Pons (tissue), 1 donor: ENCODE results near the gene MAML1.
"Not testable (repeated sequence)": the region's sequence is repeated elsewhere in the genome, so short reads cannot be mapped to it uniquely, and the experiment has no call there.

ENCODE experiments used
- DNase-seq: peaks from one replicate; pipeline ENCODE4 v3.0.0-alpha.2; 2016; ENCODE audit warnings: low spot score

The MAML1 gene

GRCh38 chr5:179767496-179768100, 35.0 kb downstream of the MAML1 start:
- no peak for DNase-seq

GRCh38 chr5:179768326-179769085, 35.9 kb downstream of the MAML1 start:
- DNase-seq, result no peak

GRCh38 chr5:179769271-179769670, 36.6 kb downstream of the MAML1 start:
- no peak for DNase-seq

GRCh38 chr5:179769796-179770195, 37.2 kb downstream of the MAML1 start:
- DNase-seq, result no peak

GRCh38 chr5:179771311-179771895, 38.8 kb downstream of the MAML1 start:
- no peak for DNase-seq

GRCh38 chr5:179772351-179772750, 39.7 kb downstream of the MAML1 start:
- no peak for DNase-seq

- no peak for DNase-seq
Measured at GRCh38 chr5:179773686-179774040, 41.0 kb downstream of the MAML1 start.

- no peak for DNase-seq
Measured at GRCh38 chr5:179774442-179774841, 41.8 kb downstream of the MAML1 start.

GRCh38 chr5:179776411-179776938, 43.9 kb downstream of the MAML1 start:
- no peak for DNase-seq

GRCh38 chr5:179777456-179777855, 44.8 kb downstream of the MAML1 start:
- no peak for DNase-seq

GRCh38 chr5:179777909-179778308, 45.3 kb downstream of the MAML1 start:
- no peak for DNase-seq

- DNase-seq, result no peak
Measured at GRCh38 chr5:179778591-179778990, 46.0 kb downstream of the MAML1 start.

- no peak for DNase-seq
Measured at GRCh38 chr5:179779826-179780225, 47.2 kb downstream of the MAML1 start.

GRCh38 chr5:179780362-179780761, 47.7 kb downstream of the MAML1 start:
- no peak for DNase-seq

GRCh38 chr5:179781846-179782245, 49.2 kb downstream of the MAML1 start:
- no peak for DNase-seq

- DNase-seq, result no peak
Measured at GRCh38 chr5:179783128-179783527, 50.5 kb downstream of the MAML1 start.

- DNase-seq, result no peak
Measured at GRCh38 chr5:179786861-179787260, 54.2 kb downstream of the MAML1 start.

- DNase-seq, result no peak
Measured at GRCh38 chr5:179788193-179788854, 55.7 kb downstream of the MAML1 start.

GRCh38 chr5:179789278-179789677, 56.7 kb downstream of the MAML1 start:
- not testable (repeated sequence) for DNase-seq

GRCh38 chr5:179791881-179792611, 59.4 kb downstream of the MAML1 start:
- no peak for DNase-seq

- no peak for DNase-seq
Measured at GRCh38 chr5:179792612-179793467, 60.2 kb downstream of the MAML1 start.
